ENCODE measurements around the gene NLRP5.

DNA sequence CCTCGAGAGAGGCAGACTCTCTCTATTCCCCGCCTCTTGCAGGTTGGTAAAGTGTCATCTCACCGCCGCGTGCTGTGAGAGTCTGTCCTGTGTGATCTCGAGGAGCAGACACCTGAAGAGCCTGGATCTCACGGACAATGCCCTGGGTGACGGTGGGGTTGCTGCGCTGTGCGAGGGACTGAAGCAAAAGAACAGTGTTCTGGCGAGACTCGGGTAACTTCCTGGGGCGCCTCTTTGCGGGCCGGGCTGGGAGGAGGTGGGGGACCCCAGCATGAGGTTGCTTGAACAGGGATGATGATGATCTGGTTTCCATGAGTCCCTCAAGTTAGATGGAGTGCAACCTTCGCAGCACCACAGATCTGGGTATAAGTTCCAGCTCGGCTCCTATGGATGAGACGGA, 67.0 kb downstream of the NLRP5 start:
- no peak for TF ChIP-seq CTCF (IDR thresholded peaks at IDR 0.05; ENCODE audit: low read depth, low read length)
- TF ChIP-seq EZH2phosphoT487 (IDR thresholded peaks at IDR 0.05; ENCODE audit: low read depth): no peak

All from OCI-LY3 (cell line).